ENCODE measurements around the gene CAMSAP2.

GRCh38 chr1:200866116-200866515, 127.4 kb downstream of the CAMSAP2 start:
- TF ChIP-seq POLR2A (IDR thresholded peaks at IDR 0.05; ENCODE audit: low read depth, low read length) (no peak), MAX (IDR thresholded peaks at IDR 0.05; ENCODE audit: insufficient read depth, insufficient read length) (no peak), POLR2AphosphoS5 (IDR thresholded peaks at IDR 0.05; ENCODE audit: insufficient read depth, low read depth, low read length) (no peak)
- TF ChIP-seq, protein P1, sequence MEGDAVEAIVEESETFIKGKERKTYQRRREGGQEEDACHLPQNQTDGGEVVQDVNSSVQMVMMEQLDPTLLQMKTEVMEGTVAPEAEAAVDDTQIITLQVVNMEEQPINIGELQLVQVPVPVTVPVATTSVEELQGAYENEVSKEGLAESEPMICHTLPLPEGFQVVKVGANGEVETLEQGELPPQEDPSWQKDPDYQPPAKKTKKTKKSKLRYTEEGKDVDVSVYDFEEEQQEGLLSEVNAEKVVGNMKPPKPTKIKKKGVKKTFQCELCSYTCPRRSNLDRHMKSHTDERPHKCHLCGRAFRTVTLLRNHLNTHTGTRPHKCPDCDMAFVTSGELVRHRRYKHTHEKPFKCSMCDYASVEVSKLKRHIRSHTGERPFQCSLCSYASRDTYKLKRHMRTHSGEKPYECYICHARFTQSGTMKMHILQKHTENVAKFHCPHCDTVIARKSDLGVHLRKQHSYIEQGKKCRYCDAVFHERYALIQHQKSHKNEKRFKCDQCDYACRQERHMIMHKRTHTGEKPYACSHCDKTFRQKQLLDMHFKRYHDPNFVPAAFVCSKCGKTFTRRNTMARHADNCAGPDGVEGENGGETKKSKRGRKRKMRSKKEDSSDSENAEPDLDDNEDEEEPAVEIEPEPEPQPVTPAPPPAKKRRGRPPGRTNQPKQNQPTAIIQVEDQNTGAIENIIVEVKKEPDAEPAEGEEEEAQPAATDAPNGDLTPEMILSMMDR (IDR thresholded peaks at IDR 0.05; ENCODE audit: extremely low read depth in 1 of 2, insufficient read depth in 1 of 2, low read depth in 1 of 2, low read length in 2 of 2), result no peak

Measured in endothelial cell of umbilical vein (primary cell).